HG03442 (cell line): Measurements from ENCODE around the gene PRH1.

Source experiments
- ATAC-seq: cut with Tn5 transposase; IDR thresholded peaks from one replicate; pipeline ENCODE4 v1.9.1; 2021; ENCODE audit warnings: mild to moderate bottlenecking, moderate library complexity; ENCODE audit not compliant: unreplicated experiment

The PRH1 gene

GRCh38 chr12:10847744-10848143 is 36.3 kb downstream of the PRH1 start:
- ATAC-seq = no peak

DNA sequence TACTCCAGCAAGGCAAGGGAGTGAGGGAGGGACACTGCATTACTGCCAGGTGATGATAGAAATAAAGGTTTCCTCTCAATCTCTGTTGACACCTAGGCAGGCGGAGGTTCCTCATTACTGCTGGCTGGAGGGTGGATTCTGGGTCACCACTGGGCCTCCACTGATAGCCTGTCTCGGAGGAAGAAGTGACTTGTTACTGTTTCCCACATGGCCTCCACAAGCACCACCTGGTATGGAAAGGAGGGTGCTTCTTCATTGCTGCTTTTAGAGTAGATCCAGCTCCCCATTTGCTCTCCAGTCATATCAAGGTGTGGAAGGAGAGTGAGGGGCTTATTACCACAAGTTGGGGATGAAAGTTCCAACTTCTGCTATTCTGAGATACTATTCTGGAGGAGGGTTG is 41.2 kb downstream of the PRH1 start:
- ATAC-seq = no peak

DNA sequence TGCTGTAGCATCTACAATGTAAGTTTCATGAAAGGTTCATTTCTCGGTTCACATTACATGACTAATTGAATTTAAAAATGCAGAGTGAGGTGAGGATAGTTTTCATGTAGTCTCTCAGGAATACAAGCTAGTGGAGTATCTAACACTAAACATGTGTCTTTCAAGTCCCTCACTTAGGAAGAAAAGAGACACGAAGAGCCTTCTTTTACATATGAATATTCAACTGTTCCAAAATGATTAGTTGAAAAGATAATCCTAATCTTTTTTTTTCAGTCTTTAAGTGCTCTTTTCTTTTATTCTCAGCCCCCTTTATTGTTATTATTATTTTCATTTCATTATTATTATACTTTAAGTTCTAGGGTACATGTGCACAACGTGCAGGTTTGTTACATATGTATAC is 45.6 kb downstream of the PRH1 start:
- ATAC-seq = no peak
